Tibial artery (tissue), 4 donors: ENCODE results near the gene ZFX.

Experiments
- DNase-seq, 2 donors: peaks; one replicate each; pipeline ENCODE4 v3.0.0-alpha.2; 2019
- H3K27ac ChIP-seq, 2 donors: fragments of 200-600 bp; sonication (generic) in 1 of 2; 1 replicate in 1 of 2; 2 replicates in 1 of 2; pipeline ENCODE4 v1.5.1; 2018 to 2019; ENCODE audit warnings: mild to moderate bottlenecking in 1 of 2
- H3K27me3 ChIP-seq, 2 donors: fragments of 200-600 bp; sonication (generic) in 1 of 2; one replicate each; pipeline versions ENCODE4 v1.5.1 to v1.6.0; 2016 to 2019
- H3K36me3 ChIP-seq, 3 donors: fragments of 200-600 bp; sonication (generic) in 2 of 3; one replicate each; pipeline ENCODE4 v1.5.1; 2016 to 2019; ENCODE audit warnings: mild to moderate bottlenecking in 2 of 3
- H3K4me1 ChIP-seq, 4 donors: fragments of 200-600 bp; sonication (generic) in 2 of 4; 1 replicate in 3 of 4; 2 replicates in 1 of 4; pipeline ENCODE4 v1.5.1; 2016 to 2019
- H3K4me3 ChIP-seq, 2 donors: fragments of 200-600 bp; sonication (generic) in 1 of 2; 1 replicate in 1 of 2; 2 replicates in 1 of 2; pipeline ENCODE4 v1.5.1; 2018 to 2019; ENCODE audit warnings: mild to moderate bottlenecking in 2 of 2
- H3K9me3 ChIP-seq, 3 donors: fragments of 200-600 bp; sonication (generic) in 1 of 3; one replicate each; pipeline ENCODE4 v1.5.1; 2016 to 2019
- CTCF ChIP-seq, 2 experiments: fragments of 200-600 bp in 1 of 2; fragments of 450-650 bp in 1 of 2; IDR thresholded peaks; one replicate each; pipeline ENCODE4 v1.5.1; 2017 to 2019; ENCODE audit warnings: antibody characterized with exemption in 2 of 2, mild to moderate bottlenecking in 1 of 2, moderate library complexity in 1 of 2
- intact Hi-C: fragments of 100-400 bp; cut with DNase I; formaldehyde crosslinking; loops from one replicate; pipeline ENCODE4 v1.15.0; 2023; ENCODE audit warnings: low total_unique reads

Gene ZFX

GRCh38 chrX:24148535-24149350, 786 bp upstream of the ZFX start:
- no peak for DNase-seq
- H3K4me3 ChIP-seq: peak overlapping the region; percentile 66 to 72
- H3K9me3 ChIP-seq: no peaks in the 10 kb centered on the region
- no peaks in the 10 kb centered on the region for H3K36me3 ChIP-seq
- H3K4me1 ChIP-seq: peaks cover 0 to 44% (median 23%) of the 10 kb centered on the region in 4 donors
- no peak for TF ChIP-seq CTCF (IDR thresholded peaks at IDR 0.05)
- intact Hi-C loops: no loop called here
- no peaks in the 10 kb centered on the region for H3K27me3 ChIP-seq
- peak overlapping the region; percentile 97 to 98 for H3K27ac ChIP-seq

DNA sequence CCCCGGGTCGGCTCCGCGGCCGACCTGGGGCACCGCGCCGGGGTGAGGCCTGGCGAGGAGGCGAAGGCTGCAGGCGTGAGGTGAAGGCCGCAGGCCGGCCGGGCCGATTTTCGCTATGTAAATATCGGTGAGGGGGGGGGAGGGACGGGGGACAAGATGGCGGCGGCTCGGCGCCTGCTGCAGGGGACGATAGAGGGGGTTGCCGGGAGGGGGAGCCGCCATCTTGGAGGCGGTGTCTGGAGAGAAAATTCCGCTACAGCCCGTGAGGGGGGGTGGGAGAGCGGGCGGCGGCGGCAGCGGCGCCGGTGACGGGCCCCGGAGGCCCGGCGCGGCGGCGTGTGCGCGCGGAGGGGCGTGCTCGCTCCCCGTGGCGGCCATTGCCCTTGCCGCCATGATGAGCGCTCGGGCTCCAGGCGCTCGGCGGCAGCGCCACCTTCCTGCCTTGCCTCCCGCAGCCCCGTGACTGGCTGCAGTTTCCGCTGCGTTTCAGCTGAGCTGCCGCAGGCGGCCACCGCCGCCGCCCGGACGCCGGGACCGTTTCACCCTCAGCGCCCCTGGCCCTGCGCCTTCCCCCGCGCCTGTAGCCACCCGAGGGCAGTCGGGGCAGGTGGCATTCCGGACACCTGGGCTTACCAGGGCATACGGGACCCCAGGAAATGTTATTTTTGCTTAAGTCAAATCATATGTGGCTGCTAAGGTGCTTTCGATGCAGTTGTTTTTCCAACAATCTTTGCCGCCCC, 692 bp downstream of the ZFX start:
- Histone ChIP-seq H3K4me1 (peaks cover 0 to 56% (median 30%) of the 10 kb centered on the region in 4 donors), H3K27me3 (no peaks in the 10 kb centered on the region), H3K9me3 (no peaks in the 10 kb centered on the region), H3K27ac (peak overlapping the region; percentile 97 to 98), H3K36me3 (no peaks in the 10 kb centered on the region), H3K4me3 (peak overlapping the region; percentile 66 to 72)
- TF ChIP-seq CTCF (IDR thresholded peaks at IDR 0.05): peak; percentile 36 to 48
- peak; percentile 80 to 90 for DNase-seq
- intact Hi-C loops: loop anchor here (10.0 kb wide), 1 partner anchor 245 kb away; the partner anchor contains the start of genes APOO and CXorf58

- Histone ChIP-seq H3K4me3 (peak overlapping the region; percentile 66 to 72), H3K36me3 (no peaks in the 10 kb centered on the region), H3K4me1 (peaks cover 0 to 63% (median 29%) of the 10 kb centered on the region in 4 donors), H3K27me3 (no peaks in the 10 kb centered on the region), H3K9me3 (no peaks in the 10 kb centered on the region), H3K27ac (peak overlapping the region; percentile 97 to 98)
- intact Hi-C loops: loop anchor here (10.0 kb wide), 1 partner anchor 246 kb away; the partner anchor contains the start of genes APOO and CXorf58
- no peak for DNase-seq
- no peak for TF ChIP-seq CTCF (IDR thresholded peaks at IDR 0.05)
These were observed 1.4 kb downstream of the ZFX start for GRCh38 chrX:24150898-24151297.

- H3K4me3 ChIP-seq: peak overlapping the region; percentile 66 to 72
- intact Hi-C loops: loop anchor here (10.0 kb wide), 1 partner anchor 247 kb away; the partner anchor contains the start of genes APOO and CXorf58
These were observed 2.0 kb downstream of the ZFX start for GRCh38 chrX:24151513-24151912.

More at GRCh38 chrX:24151513-24151912, 2.0 kb downstream of the ZFX start:
- peak overlapping the region; percentile 97 to 98 for H3K27ac ChIP-seq
- no peak for DNase-seq
- H3K9me3 ChIP-seq: no peaks in the 10 kb centered on the region
- no peak for TF ChIP-seq CTCF (IDR thresholded peaks at IDR 0.05)
- H3K4me1 ChIP-seq: peaks cover 0 to 65% (median 28%) of the 10 kb centered on the region in 4 donors
- no peaks in the 10 kb centered on the region for H3K36me3 ChIP-seq
- no peaks in the 10 kb centered on the region for H3K27me3 ChIP-seq
